WERI-Rb-1 (cell line): ENCODE results near the gene ITCH.
"Not testable (repeated sequence)": the region's sequence is repeated elsewhere in the genome, so short reads cannot be mapped to it uniquely, and the experiment has no call there.

ENCODE experiments used
- DNase-seq: peaks from one replicate; pipeline ENCODE4 v3.0.0-alpha.2; 2020
- H3K27ac ChIP-seq: fragments of 250-450 bp; sonication (Bioruptor Pico); 2 replicates; pipeline ENCODE4 v1.5.1; 2020; ENCODE audit warnings: mild to moderate bottlenecking, moderate library complexity
- H3K27me3 ChIP-seq: fragments of 250-450 bp; sonication (Bioruptor Pico); 2 replicates; pipeline ENCODE4 v1.5.1; 2021; ENCODE audit warnings: mild to moderate bottlenecking, low read depth, moderate library complexity; ENCODE audit not compliant: insufficient read depth, severe bottlenecking
- H3K36me3 ChIP-seq: fragments of 250-450 bp; sonication (Bioruptor Pico); 2 replicates; pipeline ENCODE4 v1.5.1; 2020; ENCODE audit warnings: mild to moderate bottlenecking, moderate library complexity
- H3K4me3 ChIP-seq: 2 replicates; pipeline ENCODE4 v1.5.1; 2011; ENCODE audit warnings: low read depth, mild to moderate bottlenecking, control low read depth, low read length
- H3K9me3 ChIP-seq: fragments of 250-450 bp; sonication (Bioruptor Pico); 2 replicates; pipeline ENCODE4 v1.5.1; 2021; ENCODE audit warnings: mild to moderate bottlenecking, moderate library complexity; ENCODE audit not compliant: severe bottlenecking
- CTCF ChIP-seq: IDR thresholded peaks from 2 replicates; pipeline ENCODE4 v1.5.1; 2011; ENCODE audit warnings: low read depth, mild to moderate bottlenecking, control low read depth, inconsistent platforms, low read length

Gene ITCH

DNA sequence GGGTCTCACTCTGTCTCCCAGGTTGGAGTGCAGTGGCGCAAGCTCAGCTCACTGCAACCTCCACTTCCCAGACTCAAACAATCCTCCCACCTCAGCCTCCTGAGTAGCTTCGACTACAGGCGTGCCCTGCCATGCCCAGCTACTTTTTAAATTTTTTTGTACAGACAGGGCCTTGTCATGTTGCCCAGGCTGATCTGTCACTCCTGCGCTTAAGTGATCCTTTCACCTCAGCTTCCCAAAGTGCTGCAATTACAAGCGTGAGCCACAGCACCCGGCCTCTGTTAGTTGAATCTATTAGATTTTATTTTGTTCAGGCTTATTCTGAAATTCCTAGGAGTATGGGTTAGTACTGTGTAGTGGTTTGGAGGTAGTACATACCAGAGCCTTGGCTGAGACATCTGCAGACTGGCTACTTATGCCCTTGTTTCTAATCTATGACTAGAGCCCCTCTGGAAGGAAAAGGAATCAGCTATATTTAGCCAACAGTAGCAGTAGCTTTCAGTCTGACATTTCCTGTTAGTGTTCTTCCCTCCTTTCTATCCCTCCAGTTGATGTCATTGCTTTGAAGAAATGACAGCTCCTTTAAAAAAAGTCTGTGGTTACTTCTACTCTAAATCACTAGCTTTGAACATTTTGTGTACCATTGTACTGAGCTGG, 74.4 kb downstream of the ITCH start:
- H3K4me3 ChIP-seq, result no peak overlapping the region
- no peaks in the 10 kb centered on the region for H3K27me3 ChIP-seq
- H3K27ac ChIP-seq, result no peak overlapping the region
- peaks cover 33% of the 10 kb centered on the region for H3K36me3 ChIP-seq
- no peak for TF ChIP-seq CTCF
- no peak for DNase-seq
- H3K9me3 ChIP-seq, result no peaks in the 10 kb centered on the region

DNA sequence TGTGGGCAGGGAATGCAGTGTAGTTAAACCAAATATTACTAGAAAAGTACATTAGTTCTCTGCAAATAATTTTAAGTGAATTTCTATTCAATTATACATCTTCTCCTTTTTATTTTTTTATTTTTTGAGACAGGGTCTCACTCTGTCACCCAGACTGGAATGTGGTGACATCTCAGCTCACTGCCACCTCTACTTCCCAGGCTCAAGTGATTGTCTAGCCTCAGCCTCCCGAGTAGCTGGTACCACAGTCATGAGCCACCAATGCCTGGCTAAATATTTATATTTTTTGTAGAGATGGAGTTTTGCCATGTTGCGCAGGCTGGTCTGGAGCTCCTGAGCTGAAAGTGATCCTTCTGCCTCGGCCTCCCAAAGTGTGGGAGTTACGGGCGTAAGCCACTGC, 76.1 kb downstream of the ITCH start:
- Histone ChIP-seq H3K27ac (no peak overlapping the region), H3K9me3 (no peaks in the 10 kb centered on the region), H3K4me3 (no peak overlapping the region), H3K36me3 (peaks cover 46% of the 10 kb centered on the region), H3K27me3 (no peaks in the 10 kb centered on the region)
- TF ChIP-seq CTCF, result no peak
- DNase-seq, result no peak

DNA sequence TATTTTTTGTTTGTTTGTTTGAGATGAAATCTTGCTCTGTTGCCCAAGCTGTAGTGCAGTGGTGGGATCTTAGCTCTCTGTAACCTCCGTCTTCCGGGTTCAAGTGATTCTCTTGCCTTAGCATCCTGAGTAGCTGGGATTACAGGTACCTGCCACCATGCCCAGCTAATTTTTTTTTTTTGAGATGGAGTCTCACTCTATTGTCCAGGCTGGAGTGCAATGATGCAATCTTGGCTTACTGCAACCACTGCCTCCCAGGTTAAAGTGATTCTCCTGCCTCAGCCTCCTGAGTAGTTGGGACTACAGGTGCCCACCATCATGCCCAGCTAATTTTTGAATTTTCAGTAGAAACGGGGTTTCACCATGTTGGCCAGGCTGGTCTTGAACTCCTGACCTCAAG, 78.3 kb downstream of the ITCH start:
- not testable (repeated sequence) for DNase-seq, H3K9me3 ChIP-seq, H3K27ac ChIP-seq, H3K27me3 ChIP-seq, H3K4me3 ChIP-seq
- peaks cover 66% of the 10 kb centered on the region for H3K36me3 ChIP-seq

DNA sequence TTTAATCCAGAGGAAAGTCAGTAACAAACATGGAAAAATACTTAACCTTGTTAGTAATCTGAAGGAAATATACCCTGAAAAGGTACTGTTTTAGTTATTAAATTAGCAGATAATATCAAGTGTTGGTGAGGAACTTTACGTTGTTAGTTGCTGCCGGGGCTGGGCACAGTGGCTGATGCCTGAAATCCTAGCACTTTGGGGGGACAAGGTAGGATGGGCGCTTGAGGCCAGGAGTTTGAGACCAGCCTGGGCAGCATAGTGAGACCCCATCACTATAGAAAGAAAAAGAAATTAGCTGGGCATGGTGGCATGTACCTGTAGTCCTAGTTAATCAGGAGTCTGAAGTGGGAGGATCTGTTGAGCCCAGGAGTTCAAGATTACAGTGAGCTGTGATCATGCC, 80.5 kb downstream of the ITCH start:
- Histone ChIP-seq H3K27me3 (no peaks in the 10 kb centered on the region), H3K4me3 (no peak overlapping the region), H3K36me3 (peaks cover 79% of the 10 kb centered on the region), H3K9me3 (no peaks in the 10 kb centered on the region), H3K27ac (no peak overlapping the region)
- TF ChIP-seq CTCF, result no peak
- no peak for DNase-seq

DNA sequence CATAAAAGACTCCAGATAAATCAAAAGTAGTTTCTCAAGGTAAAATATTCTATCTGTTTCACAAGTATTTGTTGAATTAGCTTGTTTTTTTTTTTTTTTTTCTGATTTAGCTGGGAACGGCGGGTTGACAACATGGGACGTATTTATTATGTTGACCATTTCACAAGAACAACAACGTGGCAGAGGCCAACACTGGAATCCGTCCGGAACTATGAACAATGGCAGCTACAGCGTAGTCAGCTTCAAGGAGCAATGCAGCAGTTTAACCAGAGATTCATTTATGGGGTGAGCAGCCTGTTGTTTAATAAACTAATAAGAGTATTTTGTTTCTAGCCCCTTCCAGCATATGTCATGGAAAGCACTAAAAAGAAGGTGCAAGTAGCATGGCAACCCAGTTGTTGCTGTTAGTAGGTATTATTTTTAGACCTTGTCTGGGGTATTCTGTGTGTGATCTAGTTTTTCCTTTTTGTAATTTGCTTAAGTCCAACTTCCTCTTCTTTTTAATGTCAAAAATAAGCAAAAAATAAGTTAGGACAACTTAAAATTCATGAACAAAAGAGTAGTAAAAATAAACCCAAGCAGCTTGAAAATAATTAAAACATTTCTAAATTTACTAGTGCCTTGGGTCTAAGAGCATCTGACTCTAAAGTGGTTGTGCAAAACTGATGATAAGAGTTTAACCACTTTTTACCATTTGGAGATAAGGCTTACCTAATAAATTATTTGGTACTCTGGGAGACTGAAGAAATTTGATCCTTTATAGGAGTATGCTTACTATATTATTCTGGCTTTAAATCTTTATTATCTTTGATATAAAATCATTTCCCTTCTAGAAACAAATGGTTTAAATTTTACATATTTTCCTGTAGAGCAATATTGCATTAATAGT, 82.3 kb downstream of the ITCH start:
- Histone ChIP-seq H3K9me3 (no peaks in the 10 kb centered on the region), H3K27ac (no peak overlapping the region), H3K36me3 (peaks cover 77% of the 10 kb centered on the region)

More for the DNA sequence above, 82.3 kb downstream of the ITCH start:
- no peak overlapping the region for H3K4me3 ChIP-seq
- TF ChIP-seq CTCF, result no peak
- no peaks in the 10 kb centered on the region for H3K27me3 ChIP-seq
- no peak for DNase-seq
